ENCODE data around the gene DOCK4.

DOCK4 gene

GRCh38 chr7:111841596-111842205 lies 364.5 kb downstream of the DOCK4 start:
- no peak for DNase-seq

- no peak for DNase-seq
Observed at GRCh38 chr7:111840528-111840927, 365.7 kb downstream of the DOCK4 start.

GRCh38 chr7:111839261-111839660 lies 366.9 kb downstream of the DOCK4 start:
- DNase-seq: no peak

GRCh38 chr7:111836592-111836991 lies 369.6 kb downstream of the DOCK4 start:
- no peak for DNase-seq

GRCh38 chr7:111835066-111835465 lies 371.1 kb downstream of the DOCK4 start:
- DNase-seq: no peak

GRCh38 chr7:111834367-111834766 lies 371.8 kb downstream of the DOCK4 start:
- no peak for DNase-seq

- no peak for DNase-seq
Observed at GRCh38 chr7:111833466-111833865, 372.7 kb downstream of the DOCK4 start.

- DNase-seq: no peak
Observed at GRCh38 chr7:111832174-111832573, 374.0 kb downstream of the DOCK4 start.

GRCh38 chr7:111829221-111829620 lies 377.0 kb downstream of the DOCK4 start:
- DNase-seq: no peak

GRCh38 chr7:111827863-111828504 lies 378.2 kb downstream of the DOCK4 start:
- no peak for DNase-seq

GRCh38 chr7:111825046-111825445 lies 381.2 kb downstream of the DOCK4 start:
- no peak for DNase-seq

GRCh38 chr7:111823826-111824225 lies 382.4 kb downstream of the DOCK4 start:
- no peak for DNase-seq

GRCh38 chr7:111821046-111821445 lies 385.2 kb downstream of the DOCK4 start:
- no peak for DNase-seq

GRCh38 chr7:111820621-111821020 lies 385.6 kb downstream of the DOCK4 start:
- no peak for DNase-seq

GRCh38 chr7:111820121-111820520 lies 386.1 kb downstream of the DOCK4 start:
- DNase-seq: no peak

GRCh38 chr7:111815354-111815753 lies 390.8 kb downstream of the DOCK4 start:
- DNase-seq: no peak

- no peak for DNase-seq
Observed at GRCh38 chr7:111813306-111813705, 392.9 kb downstream of the DOCK4 start.

GRCh38 chr7:111806232-111806631 lies 400.0 kb downstream of the DOCK4 start:
- no peak for DNase-seq

GRCh38 chr7:111803015-111803758 lies 403.0 kb downstream of the DOCK4 start:
- no peak for DNase-seq

- no peak for DNase-seq
Observed at GRCh38 chr7:111802194-111802772, 403.9 kb downstream of the DOCK4 start.

GRCh38 chr7:111801277-111801676 lies 404.9 kb downstream of the DOCK4 start:
- no peak for DNase-seq

- DNase-seq: no peak
Observed at GRCh38 chr7:111796671-111797070, 409.5 kb downstream of the DOCK4 start.

- DNase-seq: no peak
Observed at GRCh38 chr7:111789870-111790269, 416.3 kb downstream of the DOCK4 start.

GRCh38 chr7:111789048-111789320 lies 417.2 kb downstream of the DOCK4 start:
- DNase-seq: no peak

Measured in activated CD4-positive, alpha-beta T cell treated with anti-CD3 and anti-CD28 coated beads, Interleukin-2, amount 50 U/mL, for 1 hour (primary cell).